CD4-positive, alpha-beta T cell treated with Interleukin-17A for 1 hour (primary cell): ENCODE measurements around the gene NMBR.
"Not testable (repeated sequence)": the region's sequence is repeated elsewhere in the genome, so short reads cannot be mapped to it uniquely, and the experiment has no call there.

Experiments used
- DNase-seq: peaks from one replicate; pipeline ENCODE4 v3.0.0-alpha.2; 2020

The NMBR gene

GRCh38 chr6:142146828-142147662, at the start of gene NMBR, which contains the start of gene VTA1:
Gene NMBR, minus strand, starts transcription at chr6:142147122. Its CDS starts 58,464 bp downstream, at chr6:142088658.
Gene VTA1, plus strand, starts transcription at chr6:142147263. Its CDS starts 25 bp downstream, at chr6:142147288.
- DNase-seq, result peak; percentile 98

GRCh38 chr6:142195862-142196541, 49.1 kb upstream of the NMBR start:
- no peak for DNase-seq

DNA sequence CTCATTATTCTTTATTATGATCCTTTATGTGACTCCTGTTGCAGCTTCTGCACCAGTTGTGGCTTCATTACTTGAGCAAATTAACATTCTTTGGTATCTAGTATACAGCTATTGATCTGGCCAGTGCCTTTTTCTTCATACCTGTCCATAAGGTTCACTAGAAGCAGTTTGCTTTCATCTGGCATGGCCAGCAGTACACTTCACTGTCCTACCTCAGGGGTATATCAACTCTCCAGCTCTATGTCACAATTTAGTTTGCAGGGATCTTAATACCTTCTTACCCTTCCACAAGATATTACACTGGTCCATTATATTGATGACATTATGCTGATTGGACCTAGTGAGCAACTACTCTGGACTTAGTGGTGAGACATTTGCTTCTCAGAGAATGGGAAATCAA, 46.7 kb upstream of the NMBR start:
- no peak for DNase-seq

DNA sequence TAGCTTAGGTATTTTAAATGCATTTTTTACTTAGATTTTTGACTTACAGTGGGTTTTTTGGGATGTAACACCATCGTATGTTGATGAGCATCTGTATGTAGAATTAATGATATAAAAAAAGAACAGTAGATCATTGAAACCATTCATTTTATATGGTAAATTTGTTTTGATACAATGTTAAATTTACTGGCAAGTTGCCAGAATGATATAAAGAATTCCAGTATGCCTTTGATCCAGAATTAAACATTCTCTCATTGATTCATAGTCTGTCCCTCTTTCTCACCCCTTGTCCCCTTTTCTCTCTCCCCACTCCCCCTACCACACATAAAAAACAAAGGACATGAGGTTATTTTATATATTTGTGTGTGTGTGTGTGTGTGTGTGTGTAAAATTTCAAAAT, 45.4 kb upstream of the NMBR start:
- no peak for DNase-seq

- no peak for DNase-seq
Measured at GRCh38 chr6:142189057-142189456, 42.1 kb upstream of the NMBR start.

DNA sequence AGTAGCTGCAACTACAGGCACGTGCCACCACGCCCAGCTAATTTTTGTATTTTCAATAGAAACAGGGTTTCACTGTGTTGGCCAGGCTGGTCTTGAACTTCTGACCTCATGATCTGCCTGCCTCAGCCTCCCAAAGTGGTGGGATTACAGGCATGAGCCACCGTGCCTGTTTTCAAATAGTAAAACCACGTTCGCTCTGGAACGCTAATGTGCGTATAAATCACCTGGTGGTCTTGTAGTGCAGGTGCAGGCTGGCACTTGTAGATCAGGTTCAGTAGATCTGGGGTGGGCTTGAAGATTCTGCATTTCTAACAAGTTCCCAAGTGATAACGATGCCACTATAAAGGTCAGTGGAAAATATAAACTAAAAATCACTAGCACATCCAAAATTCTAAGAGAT, 41.4 kb upstream of the NMBR start:
- DNase-seq, result not testable (repeated sequence)

- DNase-seq, result no peak
Measured at GRCh38 chr6:142187209-142187608, 40.3 kb upstream of the NMBR start.

DNA sequence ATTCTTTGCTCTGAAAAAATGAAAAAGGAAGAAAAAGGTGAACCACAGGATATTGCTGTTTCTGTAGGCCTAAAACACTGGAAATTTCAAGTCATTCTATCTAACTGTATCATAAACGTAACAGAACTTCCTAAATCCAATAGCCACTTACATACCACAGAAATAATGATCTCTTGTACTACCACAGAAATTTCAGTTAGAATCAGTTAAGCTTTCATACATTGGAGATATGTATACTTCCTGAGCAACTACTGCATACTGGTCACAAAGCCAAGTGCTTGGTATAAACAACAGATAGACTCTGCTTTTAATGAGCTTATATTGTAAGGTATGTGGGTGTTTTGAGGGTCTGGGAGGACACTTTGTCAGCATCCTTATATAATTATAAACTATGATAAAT, 38.7 kb upstream of the NMBR start:
- DNase-seq, result no peak

- DNase-seq, result no peak
Measured at GRCh38 chr6:142184307-142184706, 37.4 kb upstream of the NMBR start.

GRCh38 chr6:142183351-142183750, 36.4 kb upstream of the NMBR start:
- DNase-seq, result no peak

DNA sequence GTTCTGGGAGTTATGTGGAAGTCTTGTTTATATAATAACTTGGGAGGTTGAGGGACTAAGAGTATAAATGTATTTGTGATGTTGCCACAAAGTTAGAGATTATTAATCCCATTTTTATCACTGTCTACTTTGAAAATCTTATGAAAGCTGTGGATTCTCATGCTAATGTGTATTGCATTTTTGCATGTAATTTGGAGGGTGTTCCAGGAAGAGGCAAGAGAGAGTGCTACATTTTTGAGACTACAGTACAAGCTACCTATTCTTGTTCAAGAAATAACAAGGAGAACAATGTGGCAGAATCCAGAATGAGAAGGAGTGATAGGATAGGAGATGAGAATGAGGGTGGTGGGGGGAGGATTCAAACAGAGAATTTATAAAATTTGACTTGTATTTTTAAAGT, 35.1 kb upstream of the NMBR start:
- no peak for DNase-seq

DNA sequence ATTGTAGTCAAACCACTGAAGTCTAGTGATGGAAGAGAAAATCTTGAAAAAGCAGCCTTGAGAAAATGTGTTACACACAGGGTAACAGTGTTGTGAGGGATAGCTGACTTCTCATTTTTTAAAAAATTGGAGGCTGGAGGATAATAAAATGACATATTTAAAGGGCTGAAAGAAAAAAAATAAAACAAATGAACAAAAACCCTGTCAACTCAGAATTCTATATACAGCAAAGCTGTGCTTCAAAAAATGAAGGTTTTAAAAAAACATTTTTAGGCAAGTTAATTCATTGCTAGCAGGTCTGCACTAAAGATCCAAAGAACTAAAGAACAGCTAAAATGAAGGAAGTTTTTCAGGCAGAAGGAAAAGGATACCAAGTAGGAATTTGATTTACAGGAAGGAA, 31.2 kb upstream of the NMBR start:
- DNase-seq, result no peak

- no peak for DNase-seq
Measured at GRCh38 chr6:142174703-142175102, 27.8 kb upstream of the NMBR start.

- no peak for DNase-seq
Measured at GRCh38 chr6:142173980-142174379, 27.1 kb upstream of the NMBR start.

DNA sequence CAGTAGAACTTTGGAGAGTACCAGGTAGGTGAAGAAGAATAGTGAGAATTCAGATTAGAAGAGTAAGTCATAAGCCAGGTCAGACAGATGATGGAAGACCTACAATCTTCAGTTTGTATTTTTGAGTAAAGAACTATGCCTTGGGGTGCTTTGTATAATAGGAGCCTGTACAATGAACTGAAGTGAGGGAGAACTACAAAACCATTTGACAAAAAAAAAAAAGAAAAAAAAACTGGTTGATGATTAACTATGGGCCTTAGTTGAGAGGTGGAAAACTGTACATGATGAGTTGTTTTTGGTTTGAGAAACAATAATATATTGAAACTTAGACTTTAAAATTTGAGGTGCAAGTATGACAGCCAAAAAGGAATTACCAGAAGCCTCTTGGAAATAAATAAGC, 25.8 kb upstream of the NMBR start:
- DNase-seq, result no peak

GRCh38 chr6:142171351-142171750, 24.4 kb upstream of the NMBR start:
- no peak for DNase-seq

DNA sequence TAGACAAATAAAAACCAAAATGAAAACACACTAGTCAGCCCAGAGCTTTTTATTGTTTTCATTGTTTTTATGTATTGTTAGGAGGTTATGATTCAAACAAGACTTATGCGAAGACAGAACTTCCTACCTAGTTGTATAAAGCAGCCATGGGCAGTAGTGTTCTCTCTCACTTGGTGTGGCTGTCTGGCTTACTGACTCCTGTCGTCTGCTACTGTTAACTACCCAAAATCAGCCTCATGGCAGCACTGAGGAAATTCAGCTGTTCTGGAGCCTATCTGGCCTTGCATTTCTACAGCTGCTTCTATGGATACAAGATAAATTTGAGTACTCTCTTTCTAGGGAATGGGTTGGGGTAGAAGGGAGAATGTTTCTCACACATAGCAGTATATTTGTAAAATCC, 20.6 kb upstream of the NMBR start:
- no peak for DNase-seq

GRCh38 chr6:142167071-142167470, 20.1 kb upstream of the NMBR start:
- DNase-seq, result no peak

- no peak for DNase-seq
Measured at GRCh38 chr6:142165227-142165626, 18.3 kb upstream of the NMBR start.

DNA sequence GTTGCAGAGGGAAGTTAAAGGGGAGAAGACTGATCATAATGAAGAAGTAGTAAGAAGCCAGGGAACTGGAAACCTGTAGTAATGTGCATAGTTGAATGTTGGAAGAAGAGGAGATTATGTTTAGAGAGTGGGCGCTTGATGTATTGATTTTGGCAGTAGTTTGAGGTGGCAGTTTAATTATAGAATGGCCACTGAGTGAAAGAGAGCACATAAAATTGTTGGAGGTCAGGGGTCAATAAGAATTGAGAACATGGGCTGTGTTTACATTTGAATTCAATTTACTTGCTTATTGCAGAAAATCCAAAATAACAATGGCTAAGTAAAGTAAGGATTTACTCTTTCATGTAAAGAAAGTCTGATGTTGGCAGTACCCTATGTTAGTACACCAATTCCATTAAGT, 15.9 kb upstream of the NMBR start:
- DNase-seq, result no peak

DNA sequence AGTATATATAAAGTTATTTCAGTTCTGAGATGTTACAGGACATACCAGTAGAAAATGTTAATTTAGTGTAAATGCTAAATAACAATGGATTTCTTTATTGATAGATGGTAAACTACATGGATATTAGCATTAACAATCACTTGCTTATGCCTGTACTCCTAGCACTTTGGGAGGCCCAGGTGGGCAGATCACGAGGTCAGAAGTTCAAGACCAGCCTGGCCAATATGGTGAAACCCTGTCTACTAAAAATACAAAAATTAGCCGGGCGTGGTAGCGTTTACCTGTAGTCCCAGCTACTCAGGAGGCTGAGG, 9.8 kb upstream of the NMBR start:
- not testable (repeated sequence) for DNase-seq

DNA sequence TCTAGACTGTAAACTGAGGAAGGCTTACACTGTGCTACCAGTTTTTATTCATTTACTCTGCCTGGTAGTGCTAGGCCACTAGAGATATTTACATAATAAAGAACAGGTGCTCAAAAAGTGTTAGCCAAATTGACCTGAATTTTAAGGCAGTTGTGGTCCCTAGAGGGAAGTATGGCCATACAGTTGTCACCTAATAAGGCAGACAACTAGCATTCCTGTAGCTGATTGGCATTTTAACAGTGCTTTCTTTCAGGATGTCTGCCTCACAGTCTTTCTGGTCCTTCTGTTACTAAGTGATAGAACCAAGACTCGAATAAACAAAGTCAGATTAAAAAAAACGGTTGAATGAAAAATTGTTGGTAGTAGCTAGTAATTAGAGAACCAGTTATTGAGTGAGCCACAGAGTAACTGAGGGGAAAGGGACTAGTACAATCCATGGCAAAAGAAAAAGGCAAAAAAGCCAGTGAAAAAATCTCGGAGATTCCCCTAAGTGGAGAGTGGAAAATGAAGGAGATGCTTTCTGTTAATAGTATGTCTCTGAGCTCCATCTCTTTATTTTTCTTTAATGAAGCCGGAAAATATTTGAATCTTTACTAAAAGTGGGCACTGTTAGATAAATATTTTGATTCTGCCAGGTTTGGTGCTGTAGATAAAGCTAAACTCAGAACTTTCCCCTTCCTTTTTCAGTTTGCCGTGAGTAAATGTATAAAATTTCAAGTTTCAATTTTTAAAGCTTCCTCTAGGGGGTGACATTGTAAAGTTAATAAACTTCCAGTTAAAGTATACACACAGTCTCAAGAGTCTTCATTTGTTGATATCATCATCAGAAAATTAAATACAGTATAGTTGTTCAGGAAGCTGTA, 9.2 kb upstream of the NMBR start:
- DNase-seq, result peak; percentile 49

DNA sequence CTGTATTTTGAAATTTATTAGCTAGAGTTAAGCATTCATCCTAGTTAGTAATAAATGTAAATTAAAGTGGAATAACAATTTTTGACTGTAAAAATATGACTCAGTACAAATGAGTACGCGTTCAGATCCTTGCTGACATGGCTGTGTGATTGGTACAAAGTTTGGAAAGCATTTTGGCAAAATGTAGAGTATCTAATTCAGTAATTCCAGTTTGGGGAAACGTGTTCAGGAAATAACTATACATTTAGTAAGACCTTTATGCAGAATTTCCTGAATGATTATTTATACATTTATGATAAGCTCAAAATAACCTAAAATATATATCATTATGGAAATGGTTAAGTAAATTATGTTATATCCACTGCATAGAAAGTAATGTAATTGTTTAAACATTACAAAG, 8.2 kb upstream of the NMBR start:
- no peak for DNase-seq

DNA sequence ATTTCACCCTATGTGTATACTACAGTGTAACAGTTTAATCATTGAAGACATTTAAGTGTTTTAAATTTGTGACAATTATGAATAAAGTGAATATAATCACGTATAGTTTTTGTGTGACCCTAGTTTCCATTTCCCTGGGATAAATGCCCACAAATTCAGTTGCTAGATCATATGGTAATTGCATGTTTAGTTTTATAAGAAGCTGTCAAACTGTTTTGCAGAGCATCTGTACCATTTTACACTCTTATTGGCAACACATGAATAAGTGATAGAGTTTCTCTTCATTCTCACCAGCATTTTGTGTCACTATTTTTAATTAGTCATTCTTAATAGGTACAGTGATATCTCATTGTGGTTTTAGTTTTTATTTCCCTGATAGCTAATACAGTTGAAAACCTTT, 7.4 kb upstream of the NMBR start:
- no peak for DNase-seq
